Left lobe of liver (tissue), 2 donors: ENCODE results near the gene LYPD6. TPM values are rescaled to one million over a fixed set of nuclear protein-coding genes. Genes with fewer than 3 reads are reported as not detected.
A peak's percentile ranks its signal among the peaks of the same experiment; 100 is the strongest.

Experiments
- ATAC-seq: fragments of 200-7000 bp; cut with Tn5 transposase; one replicate; pipeline ENCODE4 v1.9.1; 2020; ENCODE audit warnings: mild to moderate bottlenecking, moderate library complexity
- DNase-seq: peaks from one replicate; pipeline ENCODE4 v3.0.0-alpha.2; 2020; ENCODE audit warnings: low spot score
- total RNA-seq: library from RNA; stranded (reverse); gene quantifications from one replicate; pipeline ENCODE4 v1.2.1, GENCODE V29; 2021
- donor health status: DM: no; HTN: no; CAD: no; lungs with moderate emphysema.
- donor health status: DM: no; HTN: yes; CAD: no.

LYPD6 gene
- total RNA-seq, 1 donor from 2014 or later, result 0.25 TPM

DNA sequence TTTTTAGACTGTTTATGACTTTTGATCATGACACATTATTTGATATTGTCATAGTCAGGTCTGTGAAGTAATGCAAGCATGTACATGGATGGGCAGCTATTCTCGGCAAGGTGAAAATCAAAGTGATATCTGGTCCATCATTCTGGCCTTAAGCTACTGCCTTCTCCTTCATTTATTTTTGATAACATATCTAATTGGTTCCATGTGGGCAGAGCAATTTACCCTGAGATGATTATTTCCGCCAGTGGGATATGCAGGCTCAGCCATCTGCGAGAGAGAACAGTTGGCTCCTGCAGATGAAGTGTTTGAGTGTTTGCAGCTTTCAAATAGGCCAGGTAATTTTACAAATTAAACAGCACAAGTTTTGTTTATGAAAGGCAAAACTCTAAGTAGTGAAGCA is 116.4 kb downstream of the LYPD6 start:
- no peak for ATAC-seq
- no peak for DNase-seq

DNA sequence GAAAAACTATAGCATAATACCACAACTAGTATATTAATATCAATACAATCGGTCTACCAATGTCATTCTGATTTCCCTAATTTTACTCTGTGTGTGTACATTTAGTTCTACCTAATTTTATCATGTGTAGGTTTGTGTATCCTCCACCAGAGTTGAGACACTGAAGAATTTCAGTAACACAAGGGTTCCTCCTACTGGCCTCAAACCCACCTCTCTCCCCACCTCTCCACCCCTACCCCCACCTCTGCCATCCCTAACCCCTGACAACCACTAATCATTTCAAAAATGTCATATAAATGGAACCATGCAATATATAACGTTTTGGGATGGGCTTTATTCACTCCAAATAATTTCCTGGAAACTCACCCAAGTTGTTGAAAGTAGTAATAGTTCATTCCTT is 117.9 kb downstream of the LYPD6 start:
- DNase-seq, result no peak
- peak; percentile 44 for ATAC-seq

DNA sequence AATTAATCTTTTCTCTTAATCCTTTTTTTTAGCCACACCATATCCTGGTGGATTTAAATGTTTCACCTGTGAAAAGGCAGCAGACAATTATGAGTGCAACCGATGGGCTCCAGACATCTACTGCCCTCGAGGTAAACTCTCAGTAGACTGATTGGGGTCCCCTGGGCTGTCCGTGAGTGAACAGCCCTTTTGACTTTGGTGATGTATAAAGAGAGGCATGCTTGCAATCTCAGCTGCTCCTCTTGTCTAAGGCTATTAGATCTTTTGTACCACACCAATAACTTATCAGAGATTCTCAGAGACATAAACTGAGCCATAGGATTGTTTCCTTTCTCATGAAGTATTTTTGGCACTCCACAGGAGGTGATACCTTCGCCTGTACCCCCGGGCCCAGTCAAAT is 118.6 kb downstream of the LYPD6 start:
- DNase-seq, result no peak
- no peak for ATAC-seq

DNA sequence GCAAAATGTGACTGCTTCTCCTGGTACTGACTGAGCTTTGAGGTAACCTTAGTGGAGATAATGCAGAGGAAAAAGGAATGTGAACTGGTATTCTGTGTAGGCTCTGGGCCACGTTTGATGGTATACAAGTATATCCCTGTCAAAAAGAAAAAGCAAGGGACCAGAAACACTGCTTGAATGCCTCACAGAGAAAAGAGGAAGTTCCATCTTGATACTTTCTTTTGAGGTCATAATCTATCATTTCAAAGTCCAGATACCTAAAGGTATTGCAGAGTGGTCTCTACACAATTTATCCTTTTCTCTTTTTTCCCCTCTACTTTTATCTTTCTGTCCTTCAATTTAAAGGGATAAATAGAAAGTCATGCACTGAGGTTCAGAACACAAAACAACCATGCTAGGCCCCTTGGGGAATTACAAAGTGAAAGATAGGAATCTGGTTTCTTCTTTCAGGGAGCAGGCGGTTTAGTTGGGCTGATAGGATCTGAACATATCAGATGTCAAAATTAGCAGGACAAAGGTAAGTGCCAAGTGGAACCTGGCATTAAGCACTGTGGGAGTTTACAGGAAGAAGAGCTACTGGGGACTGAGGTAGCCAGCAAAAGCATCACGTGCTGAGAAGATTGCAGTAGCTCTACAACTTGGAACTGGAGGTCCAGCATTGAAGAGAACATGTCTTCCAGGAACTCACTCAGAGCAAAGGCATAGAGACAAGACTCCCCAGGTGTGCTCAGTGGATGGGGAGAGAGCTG is 121.2 kb downstream of the LYPD6 start:
- no peak for DNase-seq

DNA sequence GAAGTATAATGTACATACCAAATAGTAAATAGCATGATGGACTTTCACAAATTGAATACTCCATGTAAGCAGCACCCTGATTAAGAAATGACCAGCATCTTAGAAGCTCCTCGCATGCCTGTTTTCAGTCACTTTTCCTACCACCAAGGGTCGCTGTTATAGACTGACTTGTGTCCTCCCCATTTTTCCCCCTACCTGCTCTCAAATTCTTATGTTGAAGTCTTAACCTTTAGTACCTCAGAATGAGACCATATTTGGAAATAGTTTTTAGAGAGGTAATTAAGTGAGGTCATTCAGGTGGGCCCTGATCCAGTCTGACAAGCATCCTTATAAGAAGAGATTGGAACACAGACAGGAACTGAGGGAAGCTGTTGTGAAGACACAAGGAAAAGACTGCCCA is 125.9 kb downstream of the LYPD6 start:
- DNase-seq, result no peak
- no peak for ATAC-seq

More for the DNA sequence above, 121.2 kb downstream of the LYPD6 start:
- no peak for ATAC-seq

DNA sequence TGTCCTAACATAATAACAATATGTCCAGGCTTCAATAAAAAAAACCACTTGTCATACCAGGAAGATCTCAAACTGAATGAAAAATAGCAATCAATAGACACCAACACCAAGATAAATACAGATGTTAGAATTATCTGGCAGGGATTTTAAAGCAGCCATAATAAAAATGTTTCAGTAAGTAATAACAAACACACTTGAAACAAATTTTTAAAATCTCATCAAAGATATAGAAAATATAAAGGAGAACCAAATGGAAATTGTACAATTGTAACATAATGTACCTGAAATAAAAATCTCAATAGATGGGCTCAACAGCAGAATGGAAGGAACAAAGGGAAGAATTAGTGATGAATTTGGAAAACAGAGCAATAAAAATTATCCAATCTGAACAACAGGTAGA is 128.1 kb downstream of the LYPD6 start:
- no peak for ATAC-seq

DNA sequence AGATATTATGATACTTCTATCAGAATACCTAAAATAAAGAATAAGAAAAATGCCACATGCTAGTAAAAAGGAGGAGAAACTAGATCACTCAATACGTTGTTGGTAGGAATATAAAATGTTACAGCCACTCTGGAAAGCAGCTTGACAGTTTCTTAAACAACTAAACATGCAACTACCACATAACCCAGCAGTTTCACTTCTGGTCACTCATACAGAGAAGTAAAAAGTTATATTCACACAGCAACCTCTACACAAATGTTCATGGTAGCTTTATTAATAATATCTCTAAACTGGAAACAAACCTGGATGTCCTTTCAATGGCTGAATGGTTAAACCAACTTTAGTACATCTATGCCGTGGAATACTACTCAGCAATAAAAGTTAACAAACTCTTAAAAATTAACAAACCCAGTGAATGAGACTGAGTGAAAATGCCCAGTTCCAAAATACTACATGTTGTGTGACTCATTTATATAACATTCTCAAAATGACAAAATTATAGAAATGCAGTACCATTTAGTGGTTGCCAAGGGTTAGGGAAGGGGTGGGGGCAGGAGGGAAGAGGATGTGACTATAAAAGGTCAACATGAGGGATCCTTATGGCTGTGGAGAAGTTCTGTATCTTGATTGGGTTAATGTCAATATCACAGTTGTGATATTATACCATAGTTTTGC is 133.1 kb downstream of the LYPD6 start:
- ATAC-seq (no peak), DNase-seq (no peak)

More for the DNA sequence above, 128.1 kb downstream of the LYPD6 start:
- no peak for DNase-seq

DNA sequence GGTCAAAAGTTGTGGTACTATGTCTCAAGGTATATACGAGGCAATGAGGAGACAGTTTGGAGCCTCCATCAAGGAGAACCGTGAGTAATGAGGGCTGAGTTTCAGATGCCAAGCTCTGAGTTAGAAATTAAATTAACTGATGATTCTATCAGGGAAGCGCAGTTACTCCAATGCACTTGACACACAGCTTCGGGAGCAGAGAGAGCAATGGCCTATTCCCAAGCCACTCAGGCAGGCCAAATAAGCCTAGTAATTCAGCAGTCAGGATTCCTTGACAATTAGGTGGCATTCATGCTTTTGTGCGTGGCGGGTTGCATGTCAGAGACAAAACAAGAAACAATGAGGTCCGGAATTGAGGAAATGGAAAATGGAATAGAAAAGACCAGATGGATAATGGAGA is 134.0 kb downstream of the LYPD6 start:
- no peak for DNase-seq
- no peak for ATAC-seq

DNA sequence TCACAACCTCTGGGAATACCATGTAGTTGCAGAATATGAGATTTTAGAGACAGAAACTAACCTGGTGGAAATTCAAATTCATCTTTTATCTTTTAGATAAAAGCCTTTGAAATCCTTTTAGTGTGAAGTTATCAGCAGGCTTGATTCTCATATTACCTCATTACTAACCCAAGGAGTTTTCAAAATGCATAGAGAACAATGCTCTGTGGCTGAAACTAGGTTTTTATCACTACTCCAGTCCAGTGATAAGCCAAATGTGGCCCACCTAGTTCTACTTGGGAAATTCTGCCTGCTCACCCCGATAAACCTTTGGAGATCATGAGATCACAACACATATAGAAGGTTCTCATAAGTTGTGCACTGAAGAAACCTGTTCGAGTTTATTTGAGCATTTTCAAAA is 135.5 kb downstream of the LYPD6 start:
- DNase-seq, result no peak
- ATAC-seq, result no peak

DNA sequence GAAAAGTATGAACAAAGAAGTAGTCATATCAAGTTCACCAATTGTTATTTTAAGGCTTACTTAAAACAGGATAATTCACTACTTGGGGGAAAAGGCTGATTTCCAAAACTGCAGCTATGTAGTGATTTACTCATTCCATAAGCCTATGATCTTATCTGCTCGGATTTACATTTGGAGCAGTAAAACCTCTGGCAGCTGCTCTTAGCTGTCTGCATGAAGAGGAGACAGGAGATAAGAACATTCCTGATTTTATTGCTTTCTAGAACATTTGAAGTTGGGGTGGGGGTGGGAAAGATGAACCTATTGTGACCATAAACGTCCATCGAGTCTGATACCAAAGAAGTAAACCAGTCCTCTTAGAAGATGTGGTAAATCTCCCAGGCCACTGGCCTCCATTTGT is 136.2 kb downstream of the LYPD6 start:
- no peak for DNase-seq
- no peak for ATAC-seq

DNA sequence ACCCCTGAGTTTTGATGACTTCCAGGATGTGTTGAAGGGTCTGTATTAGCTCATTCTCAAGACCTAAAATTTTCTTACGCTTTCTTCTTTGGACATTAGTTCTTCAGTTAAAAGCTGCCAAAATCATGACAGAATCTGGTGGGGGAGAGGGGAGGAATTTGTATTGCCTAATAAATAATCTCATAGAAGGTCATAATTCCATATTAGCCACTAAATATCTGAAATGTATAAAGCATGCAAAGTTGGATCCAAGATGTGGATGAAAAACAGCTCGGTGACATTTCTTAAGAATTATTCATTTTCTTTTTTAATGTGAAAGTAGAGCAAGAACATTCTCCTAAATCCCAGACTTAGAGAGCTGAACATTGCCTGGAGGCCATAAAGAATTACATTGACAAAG is 137.0 kb downstream of the LYPD6 start:
- no peak for ATAC-seq
- DNase-seq, result no peak

DNA sequence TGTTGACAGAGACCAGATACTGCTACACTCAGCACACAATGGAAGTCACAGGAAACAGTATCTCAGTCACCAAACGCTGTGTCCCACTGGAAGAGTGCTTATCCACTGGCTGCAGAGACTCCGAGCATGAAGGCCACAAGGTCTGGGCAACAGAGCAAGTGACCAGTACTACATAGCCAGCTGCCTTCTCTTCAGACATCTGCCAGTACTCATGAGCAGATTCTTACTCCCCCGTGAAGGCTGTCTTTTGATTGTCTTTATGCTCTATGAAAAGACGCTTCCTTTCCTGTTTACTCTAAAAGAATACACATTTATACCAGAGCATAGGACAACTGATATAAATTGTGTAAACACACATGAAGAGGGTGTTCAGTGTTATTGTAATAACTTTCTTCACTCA is 138.2 kb downstream of the LYPD6 start:
- no peak for ATAC-seq
- no peak for DNase-seq

DNA sequence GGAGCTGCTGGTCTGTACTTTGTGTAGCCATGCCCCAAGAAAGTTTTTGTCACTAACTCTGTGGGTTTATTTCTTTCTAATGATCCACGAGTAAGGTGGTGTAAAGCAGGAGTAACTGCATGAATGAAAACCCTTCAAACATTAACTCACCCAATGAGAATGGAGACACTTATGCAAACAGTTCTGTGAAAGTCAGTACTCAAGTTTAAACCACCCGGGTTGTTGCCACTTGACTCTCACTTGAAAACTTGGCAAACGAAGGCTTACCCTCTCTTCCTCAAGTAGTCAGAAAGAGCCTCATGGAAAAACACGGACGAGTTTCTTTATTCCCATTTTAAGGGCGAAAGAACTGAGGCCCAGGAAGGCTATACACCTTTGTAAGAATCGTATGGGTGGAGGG is 139.7 kb downstream of the LYPD6 start:
- DNase-seq (no peak), ATAC-seq (no peak)

DNA sequence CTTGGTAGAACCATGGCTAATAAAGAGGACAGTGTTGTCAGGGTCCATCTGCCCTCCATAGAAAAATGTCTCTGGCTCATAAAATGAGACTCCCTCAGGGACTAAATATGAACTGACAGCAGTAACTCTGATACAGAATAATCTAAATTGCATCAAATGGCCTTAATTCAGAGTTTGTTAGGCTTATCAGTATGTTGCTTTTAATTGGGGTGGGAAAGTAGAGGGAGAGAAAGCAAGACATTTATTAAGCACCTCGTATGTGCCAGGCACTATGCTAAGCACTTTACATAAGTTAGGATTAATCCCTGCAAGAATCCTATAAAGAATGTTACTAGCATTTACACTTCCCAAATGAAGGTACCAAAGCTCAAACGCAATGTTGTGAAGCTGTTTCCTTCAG is 142.0 kb downstream of the LYPD6 start:
- DNase-seq, result no peak
- no peak for ATAC-seq

DNA sequence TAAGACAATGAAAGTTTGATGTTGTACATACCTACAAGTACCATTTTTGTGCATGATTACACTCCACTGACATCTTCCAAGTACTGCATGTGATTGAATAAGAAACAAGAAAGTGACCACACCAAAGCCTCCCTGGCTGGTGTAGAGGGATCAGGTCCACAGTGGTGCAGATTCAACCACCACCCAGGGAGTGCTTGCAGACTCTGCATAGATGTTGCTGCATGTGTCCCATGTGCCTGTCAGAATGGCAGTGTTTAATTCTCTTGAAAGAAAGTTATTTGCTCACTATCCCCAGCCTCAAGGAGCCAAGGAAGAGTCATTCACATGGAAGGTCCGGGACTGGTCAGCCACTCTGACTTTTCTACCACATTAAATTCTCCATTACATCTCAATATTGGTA is 142.7 kb downstream of the LYPD6 start:
- DNase-seq (no peak), ATAC-seq (no peak)

DNA sequence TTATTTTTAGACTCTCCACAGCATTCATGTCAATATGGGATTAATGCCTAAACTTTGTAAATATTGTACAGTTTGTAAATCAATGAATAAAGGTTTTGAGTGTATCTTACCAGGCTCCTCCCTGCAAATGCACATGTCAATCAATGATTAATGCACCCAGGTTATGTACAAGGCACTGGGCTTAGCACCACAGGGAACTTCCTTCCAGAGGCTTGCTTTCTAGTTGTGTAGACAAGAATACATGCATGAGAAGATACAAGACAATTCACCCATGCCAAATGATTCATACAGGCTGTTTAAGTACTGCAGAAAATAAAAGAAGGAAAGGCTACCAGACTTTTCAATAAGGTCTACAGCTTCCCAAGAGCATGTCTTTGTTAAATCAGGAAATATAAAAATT is 143.1 kb downstream of the LYPD6 start:
- ATAC-seq (no peak), DNase-seq (no peak)

DNA sequence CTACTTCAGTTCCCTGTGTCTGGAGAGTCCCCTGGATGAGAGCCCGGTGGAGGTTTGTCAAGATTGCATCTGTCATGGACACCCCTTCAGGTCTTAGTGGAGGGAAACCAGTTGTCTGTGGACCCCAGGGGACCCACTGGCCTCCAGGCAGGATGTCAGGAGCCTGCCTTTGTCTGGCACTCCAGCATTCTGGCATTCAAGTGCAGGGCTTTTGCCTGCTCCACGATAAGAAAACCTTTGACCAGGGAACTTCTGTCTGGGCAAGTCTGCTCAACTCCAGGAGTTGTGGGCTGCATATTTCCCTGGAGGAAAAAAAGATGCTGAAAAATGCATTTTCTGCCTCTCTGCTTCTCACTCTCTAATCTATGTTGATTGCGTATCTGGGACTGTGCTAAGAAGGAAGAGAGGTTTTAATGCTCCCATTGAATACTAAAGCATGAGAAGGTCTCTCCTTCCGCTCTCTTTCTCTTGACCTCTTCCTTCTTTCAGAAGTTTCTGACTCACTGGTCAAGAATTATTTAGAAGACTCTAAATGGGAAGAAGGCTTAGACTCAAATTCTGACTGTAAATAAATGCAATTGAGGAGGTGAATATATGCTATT is 152.7 kb downstream of the LYPD6 start:
- ATAC-seq, result no peak

DNA sequence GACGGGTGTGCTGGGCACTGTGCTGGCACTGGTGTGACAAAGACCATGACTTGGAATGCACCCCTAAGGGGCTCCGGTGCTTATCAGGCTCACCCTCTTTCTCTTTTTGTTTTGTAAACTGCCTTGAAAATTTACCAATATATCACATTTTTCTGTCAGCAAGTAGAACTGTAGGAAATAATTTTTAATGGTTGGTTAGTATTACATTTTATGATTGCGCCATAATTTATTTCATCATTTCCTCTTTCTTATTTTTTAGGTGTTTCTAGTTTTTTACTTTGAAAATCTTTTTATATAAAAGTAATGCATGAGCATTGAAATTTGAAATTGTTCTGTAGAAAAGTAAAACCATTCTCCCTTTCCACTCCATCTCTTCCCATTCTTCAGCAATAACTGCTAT is 156.3 kb downstream of the LYPD6 start:
- ATAC-seq (no peak), DNase-seq (no peak)

More for the DNA sequence above, 152.7 kb downstream of the LYPD6 start:
- DNase-seq, result no peak

DNA sequence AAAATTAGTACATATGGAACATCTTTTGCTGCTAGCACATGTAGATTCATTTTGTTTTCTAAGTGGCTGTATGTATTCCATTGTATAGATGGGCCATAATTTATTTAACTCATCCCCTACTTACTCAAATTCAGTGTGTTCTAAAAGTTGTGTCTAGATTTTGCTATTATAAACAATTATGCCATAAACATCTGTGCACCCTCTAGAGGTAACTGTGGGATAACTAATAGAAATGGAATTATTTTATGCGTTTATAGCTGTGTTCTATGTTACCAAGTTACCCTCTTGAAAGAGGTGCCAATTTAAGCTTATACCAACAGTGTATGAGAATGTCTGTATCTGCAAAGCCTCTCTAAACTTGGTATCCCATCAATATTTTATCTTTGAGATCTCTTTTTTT is 156.8 kb downstream of the LYPD6 start:
- DNase-seq (no peak), ATAC-seq (peak; percentile 39)

DNA sequence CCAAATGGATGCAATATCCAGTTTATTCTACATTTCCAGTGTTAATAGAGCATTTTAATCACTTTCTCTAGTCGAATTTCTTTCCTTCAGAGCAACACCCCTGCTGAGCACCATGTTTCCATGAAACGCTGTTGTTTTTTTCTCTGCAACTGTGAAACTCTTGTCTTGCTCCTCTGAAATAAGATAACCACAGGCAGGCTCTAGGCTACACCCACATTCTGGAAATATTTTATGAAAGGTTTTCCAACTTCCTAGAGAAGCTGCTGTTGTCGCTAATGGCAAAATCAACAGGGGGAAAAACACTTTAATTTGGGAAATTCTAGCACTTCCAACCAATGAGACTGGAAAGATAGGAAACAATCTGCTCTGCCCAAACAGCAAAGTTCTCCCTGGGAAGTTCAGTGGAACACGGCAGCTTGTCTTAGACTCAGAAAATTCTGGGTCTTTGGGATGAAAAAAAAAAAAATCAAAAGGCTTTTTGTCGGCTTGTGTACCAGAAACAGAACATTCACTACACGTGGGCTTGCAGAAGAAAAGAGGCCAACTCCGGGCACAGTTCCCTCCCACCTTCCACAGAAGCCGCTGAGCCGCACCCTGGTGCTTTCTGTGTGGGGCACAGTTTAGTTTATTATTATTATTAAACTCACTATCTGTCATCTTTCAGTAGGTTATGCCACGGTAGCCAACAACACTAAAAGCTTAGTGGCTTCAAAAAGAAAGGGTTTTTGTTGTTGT is 158.5 kb downstream of the LYPD6 start:
- ATAC-seq (no peak), DNase-seq (no peak)

DNA sequence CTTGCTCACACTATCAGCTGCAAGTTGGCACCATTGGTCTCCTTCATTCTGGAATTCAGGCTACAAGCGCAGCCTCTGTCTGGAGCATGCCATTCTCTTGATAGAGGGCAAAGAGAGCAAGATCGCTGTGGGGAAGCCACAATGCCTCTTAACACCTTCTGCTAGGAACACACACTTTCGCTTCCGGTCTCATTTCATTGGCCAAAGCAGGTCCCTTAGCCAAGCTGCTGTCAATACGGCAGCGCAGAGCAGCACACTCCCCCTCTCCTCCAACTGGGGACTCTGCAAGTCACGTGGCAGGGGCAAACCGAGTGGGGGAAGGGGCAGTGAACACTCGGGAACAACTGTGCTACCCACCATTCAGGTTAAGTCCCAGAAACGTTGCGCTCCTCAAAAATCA is 159.1 kb downstream of the LYPD6 start:
- DNase-seq (no peak), ATAC-seq (no peak)

DNA sequence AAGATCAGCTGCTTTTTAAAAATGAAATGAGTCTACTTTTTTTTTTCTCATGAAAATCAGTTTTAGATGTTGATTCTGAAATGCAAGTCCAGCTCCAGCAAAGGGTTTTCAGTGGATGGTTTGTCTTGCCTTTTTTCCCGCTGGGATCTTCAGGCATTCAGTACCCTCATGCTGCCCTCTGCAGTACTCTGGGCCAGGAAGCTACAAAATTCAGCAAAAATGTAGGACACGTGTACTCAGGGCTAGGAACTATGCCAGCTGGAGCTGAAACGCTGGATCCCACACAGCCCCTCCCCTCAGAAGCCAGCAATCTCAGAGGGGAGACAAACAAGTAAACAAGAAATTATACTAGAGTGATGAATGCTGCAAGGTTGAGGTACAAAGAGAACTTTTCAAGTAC is 159.9 kb downstream of the LYPD6 start:
- ATAC-seq (peak; percentile 68), DNase-seq (no peak)
